HepG2 (cell line): ENCODE data around the gene GOLGA7B. TPM values are rescaled to one million over a fixed set of nuclear protein-coding genes. Genes with fewer than 3 reads are reported as not detected.

Experiments
- KLF9 ChIP-seq: IDR thresholded peaks from 2 replicates; pipeline ENCODE4 v1.6.1; 2016; ENCODE audit warnings: low read depth
- NFRKB ChIP-seq: fragments of 450-650 bp; IDR thresholded peaks from 2 replicates; pipeline ENCODE4 v1.6.1; 2017
- ZBTB44 ChIP-seq: sonication (generic); formaldehyde crosslinking; IDR thresholded peaks from 2 replicates; pipeline ENCODE4 v1.4.0; 2020; ENCODE audit warnings: missing genetic modification reagents
- ZNF251 ChIP-seq: sonication (generic); formaldehyde crosslinking; IDR thresholded peaks from 2 replicates; pipeline ENCODE4 v1.9.0; 2021; ENCODE audit warnings: mild to moderate bottlenecking, missing genetic modification reagents
- ZNF841 ChIP-seq: sonication (generic); formaldehyde crosslinking; IDR thresholded peaks from 2 replicates; pipeline ENCODE4 v1.8.1; 2023; ENCODE audit warnings: missing genetic modification reagents, borderline replicate concordance
- ZNF883 ChIP-seq: sonication (generic); formaldehyde crosslinking; IDR thresholded peaks from 2 replicates; pipeline ENCODE4 v1.5.1; 2020; ENCODE audit warnings: mild to moderate bottlenecking, missing genetic modification reagents; ENCODE audit errors: not compliant biosample characterization
- polyA plus RNA-seq, 8 experiments: library from polyadenylated mRNA; depleted of rRNA in 3 of 8; stranded (reverse) in 7 of 8; unstranded in 1 of 8; fragments of >200 nt; fragmentation: Illumina TruSeq in 4 of 8; extraction: Trizol in 4 of 8; gene quantifications; 2 replicates each; pipeline versions ENCODE4 v1.2.1 to v1.2.3, GENCODE V29; 2011 to 2016; ENCODE audit warnings: low read depth in 4 of 8, missing spikeins in 1 of 8, mixed read lengths in 1 of 8; ENCODE audit not compliant: insufficient read depth in 1 of 8
- total RNA-seq, 5 experiments: library from RNA; depleted of rRNA; stranded (reverse); fragments of >200 nt; fragmentation: Illumina TruSeq; extraction: Trizol; gene quantifications; 2 replicates each; pipeline ENCODE4 v1.2.3, GENCODE V29; 2016; ENCODE audit warnings: low read depth in 1 of 5
- TF ChIP-seq, protein P1 (sequence below): sonication (generic); formaldehyde crosslinking; IDR thresholded peaks from 2 replicates; pipeline ENCODE4 v1.4.0; 2020; ENCODE audit warnings: missing genetic modification reagents
- TF ChIP-seq, protein P2 (sequence below): sonication (generic); formaldehyde crosslinking; IDR thresholded peaks from 2 replicates; pipeline ENCODE4 v1.5.0; 2020; ENCODE audit warnings: mild to moderate bottlenecking, missing genetic modification reagents
- TF ChIP-seq, protein P3 (sequence below), 2 experiments: IDR thresholded peaks; 2 replicates each; pipeline ENCODE4 v1.6.1; 2011 to 2012; ENCODE audit warnings: low read length in 2 of 2, borderline replicate concordance in 1 of 2, low read depth in 1 of 2, mild to moderate bottlenecking in 1 of 2, moderate library complexity in 1 of 2
- TF ChIP-seq, protein P4 (sequence below): IDR thresholded peaks from 2 replicates; pipeline ENCODE4 v1.6.1; 2018; ENCODE audit warnings: missing genetic modification reagents, mild to moderate bottlenecking, missing compliant biosample characterization

GOLGA7B gene
- total and polyA plus RNA-seq, 2 of the 13 experiments (the other 11 are each of a cell fraction or from before 2014, with no cell fraction given): not detected

DNA sequence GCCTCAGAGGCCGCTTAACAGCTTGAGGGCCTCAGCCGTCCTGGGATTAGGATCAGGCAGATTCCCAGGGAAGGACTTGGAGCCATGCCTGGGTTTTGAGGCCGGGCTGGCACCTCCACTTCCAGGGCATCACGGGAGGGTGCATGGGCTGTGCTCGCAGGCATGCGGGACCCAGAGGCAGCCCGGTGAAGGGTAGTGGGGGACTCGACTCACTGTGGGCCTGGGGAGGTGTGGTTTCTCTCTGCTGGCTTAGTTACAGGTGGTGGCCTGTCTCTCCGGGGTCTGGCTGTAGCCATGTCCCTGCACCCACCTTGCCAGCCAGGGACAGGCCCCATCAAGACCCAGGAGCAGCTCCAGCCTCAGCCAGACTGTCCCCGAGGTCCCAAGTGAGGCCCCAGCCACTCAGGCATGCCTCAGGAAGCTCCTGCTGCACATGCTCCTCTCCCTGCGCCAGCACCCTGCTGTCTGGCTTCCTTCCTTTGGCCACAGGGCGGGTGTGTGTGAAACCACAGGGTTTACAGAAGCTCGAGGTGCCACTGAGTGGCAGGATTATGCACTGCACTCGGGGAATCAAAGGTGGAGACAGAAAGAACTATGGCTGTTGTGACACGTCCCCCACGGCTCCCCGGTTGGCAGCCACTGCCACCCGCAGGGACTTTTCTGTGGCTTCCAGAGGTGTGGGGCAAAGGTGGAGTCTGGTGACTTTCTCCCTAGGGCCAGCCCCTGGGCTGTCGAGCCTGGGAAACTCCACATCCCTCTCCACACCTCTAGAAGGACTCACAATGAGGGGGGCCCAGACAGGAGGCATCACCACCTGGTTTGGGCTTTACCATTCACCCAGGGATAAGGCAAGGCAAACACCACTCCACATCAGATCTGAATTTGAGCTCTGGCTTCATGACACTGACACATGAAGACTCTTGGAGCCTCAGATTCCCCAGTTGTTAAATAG, 19.7 kb downstream of the GOLGA7B start (continued):
- TF ChIP-seq, protein P1, sequence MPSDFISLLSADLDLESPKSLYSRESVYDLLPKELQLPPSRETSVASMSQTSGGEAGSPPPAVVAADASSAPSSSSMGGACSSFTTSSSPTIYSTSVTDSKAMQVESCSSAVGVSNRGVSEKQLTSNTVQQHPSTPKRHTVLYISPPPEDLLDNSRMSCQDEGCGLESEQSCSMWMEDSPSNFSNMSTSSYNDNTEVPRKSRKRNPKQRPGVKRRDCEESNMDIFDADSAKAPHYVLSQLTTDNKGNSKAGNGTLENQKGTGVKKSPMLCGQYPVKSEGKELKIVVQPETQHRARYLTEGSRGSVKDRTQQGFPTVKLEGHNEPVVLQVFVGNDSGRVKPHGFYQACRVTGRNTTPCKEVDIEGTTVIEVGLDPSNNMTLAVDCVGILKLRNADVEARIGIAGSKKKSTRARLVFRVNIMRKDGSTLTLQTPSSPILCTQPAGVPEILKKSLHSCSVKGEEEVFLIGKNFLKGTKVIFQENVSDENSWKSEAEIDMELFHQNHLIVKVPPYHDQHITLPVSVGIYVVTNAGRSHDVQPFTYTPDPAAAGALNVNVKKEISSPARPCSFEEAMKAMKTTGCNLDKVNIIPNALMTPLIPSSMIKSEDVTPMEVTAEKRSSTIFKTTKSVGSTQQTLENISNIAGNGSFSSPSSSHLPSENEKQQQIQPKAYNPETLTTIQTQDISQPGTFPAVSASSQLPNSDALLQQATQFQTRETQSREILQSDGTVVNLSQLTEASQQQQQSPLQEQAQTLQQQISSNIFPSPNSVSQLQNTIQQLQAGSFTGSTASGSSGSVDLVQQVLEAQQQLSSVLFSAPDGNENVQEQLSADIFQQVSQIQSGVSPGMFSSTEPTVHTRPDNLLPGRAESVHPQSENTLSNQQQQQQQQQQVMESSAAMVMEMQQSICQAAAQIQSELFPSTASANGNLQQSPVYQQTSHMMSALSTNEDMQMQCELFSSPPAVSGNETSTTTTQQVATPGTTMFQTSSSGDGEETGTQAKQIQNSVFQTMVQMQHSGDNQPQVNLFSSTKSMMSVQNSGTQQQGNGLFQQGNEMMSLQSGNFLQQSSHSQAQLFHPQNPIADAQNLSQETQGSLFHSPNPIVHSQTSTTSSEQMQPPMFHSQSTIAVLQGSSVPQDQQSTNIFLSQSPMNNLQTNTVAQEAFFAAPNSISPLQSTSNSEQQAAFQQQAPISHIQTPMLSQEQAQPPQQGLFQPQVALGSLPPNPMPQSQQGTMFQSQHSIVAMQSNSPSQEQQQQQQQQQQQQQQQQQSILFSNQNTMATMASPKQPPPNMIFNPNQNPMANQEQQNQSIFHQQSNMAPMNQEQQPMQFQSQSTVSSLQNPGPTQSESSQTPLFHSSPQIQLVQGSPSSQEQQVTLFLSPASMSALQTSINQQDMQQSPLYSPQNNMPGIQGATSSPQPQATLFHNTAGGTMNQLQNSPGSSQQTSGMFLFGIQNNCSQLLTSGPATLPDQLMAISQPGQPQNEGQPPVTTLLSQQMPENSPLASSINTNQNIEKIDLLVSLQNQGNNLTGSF (CRISPR knock-in tag): no peak
- TF ChIP-seq NFRKB (no peak), ZNF251 (CRISPR knock-in tag) (no peak), ZBTB44 (no peak), ZNF883 (CRISPR knock-in tag) (no peak), KLF9 (no peak), ZNF841 (CRISPR knock-in tag) (no peak)
- TF ChIP-seq, protein P2, sequence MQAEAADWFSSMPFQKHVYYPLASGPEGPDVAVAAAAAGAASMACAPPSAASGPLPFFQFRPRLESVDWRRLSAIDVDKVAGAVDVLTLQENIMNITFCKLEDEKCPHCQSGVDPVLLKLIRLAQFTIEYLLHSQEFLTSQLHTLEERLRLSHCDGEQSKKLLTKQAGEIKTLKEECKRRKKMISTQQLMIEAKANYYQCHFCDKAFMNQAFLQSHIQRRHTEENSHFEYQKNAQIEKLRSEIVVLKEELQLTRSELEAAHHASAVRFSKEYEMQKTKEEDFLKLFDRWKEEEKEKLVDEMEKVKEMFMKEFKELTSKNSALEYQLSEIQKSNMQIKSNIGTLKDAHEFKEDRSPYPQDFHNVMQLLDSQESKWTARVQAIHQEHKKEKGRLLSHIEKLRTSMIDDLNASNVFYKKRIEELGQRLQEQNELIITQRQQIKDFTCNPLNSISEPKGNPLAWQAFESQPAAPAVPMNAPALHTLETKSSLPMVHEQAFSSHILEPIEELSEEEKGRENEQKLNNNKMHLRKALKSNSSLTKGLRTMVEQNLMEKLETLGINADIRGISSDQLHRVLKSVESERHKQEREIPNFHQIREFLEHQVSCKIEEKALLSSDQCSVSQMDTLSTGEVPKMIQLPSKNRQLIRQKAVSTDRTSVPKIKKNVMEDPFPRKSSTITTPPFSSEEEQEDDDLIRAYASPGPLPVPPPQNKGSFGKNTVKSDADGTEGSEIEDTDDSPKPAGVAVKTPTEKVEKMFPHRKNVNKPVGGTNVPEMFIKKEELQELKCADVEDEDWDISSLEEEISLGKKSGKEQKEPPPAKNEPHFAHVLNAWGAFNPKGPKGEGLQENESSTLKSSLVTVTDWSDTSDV (CRISPR knock-in tag): no peak
- TF ChIP-seq, protein P3, sequence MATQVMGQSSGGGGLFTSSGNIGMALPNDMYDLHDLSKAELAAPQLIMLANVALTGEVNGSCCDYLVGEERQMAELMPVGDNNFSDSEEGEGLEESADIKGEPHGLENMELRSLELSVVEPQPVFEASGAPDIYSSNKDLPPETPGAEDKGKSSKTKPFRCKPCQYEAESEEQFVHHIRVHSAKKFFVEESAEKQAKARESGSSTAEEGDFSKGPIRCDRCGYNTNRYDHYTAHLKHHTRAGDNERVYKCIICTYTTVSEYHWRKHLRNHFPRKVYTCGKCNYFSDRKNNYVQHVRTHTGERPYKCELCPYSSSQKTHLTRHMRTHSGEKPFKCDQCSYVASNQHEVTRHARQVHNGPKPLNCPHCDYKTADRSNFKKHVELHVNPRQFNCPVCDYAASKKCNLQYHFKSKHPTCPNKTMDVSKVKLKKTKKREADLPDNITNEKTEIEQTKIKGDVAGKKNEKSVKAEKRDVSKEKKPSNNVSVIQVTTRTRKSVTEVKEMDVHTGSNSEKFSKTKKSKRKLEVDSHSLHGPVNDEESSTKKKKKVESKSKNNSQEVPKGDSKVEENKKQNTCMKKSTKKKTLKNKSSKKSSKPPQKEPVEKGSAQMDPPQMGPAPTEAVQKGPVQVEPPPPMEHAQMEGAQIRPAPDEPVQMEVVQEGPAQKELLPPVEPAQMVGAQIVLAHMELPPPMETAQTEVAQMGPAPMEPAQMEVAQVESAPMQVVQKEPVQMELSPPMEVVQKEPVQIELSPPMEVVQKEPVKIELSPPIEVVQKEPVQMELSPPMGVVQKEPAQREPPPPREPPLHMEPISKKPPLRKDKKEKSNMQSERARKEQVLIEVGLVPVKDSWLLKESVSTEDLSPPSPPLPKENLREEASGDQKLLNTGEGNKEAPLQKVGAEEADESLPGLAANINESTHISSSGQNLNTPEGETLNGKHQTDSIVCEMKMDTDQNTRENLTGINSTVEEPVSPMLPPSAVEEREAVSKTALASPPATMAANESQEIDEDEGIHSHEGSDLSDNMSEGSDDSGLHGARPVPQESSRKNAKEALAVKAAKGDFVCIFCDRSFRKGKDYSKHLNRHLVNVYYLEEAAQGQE (IDR thresholded peaks at IDR 0.05; ENCODE audit: borderline replicate concordance in 1 of 2, low read depth in 1 of 2, low read length in 2 of 2): peak in 1 of 2 experiments; percentile 24; a peak in 1 of 4 replicates
- TF ChIP-seq, protein P4, sequence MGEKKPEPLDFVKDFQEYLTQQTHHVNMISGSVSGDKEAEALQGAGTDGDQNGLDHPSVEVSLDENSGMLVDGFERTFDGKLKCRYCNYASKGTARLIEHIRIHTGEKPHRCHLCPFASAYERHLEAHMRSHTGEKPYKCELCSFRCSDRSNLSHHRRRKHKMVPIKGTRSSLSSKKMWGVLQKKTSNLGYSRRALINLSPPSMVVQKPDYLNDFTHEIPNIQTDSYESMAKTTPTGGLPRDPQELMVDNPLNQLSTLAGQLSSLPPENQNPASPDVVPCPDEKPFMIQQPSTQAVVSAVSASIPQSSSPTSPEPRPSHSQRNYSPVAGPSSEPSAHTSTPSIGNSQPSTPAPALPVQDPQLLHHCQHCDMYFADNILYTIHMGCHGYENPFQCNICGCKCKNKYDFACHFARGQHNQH (CRISPR knock-in tag): peak; percentile 23; the same call in 1 of the 2 replicates
